H1 (cell line): ENCODE measurements around the gene MGAT5B.

Experiments used
- CHD1 ChIP-seq: IDR thresholded peaks from 2 replicates; pipeline ENCODE4 v1.6.1; 2012; ENCODE audit warnings: low read depth, low read length, improper control_type of control experiment
- CHD2 ChIP-seq: IDR thresholded peaks from 2 replicates; pipeline ENCODE4 v1.6.1; 2012; ENCODE audit warnings: low read length, improper control_type of control experiment
- CTCF ChIP-seq, 3 experiments: IDR thresholded peaks; 1 replicate in 2 of 3; 2 replicates in 1 of 3; pipeline versions ENCODE4 v1.5.1 to v1.6.1; 2011; ENCODE audit warnings: low read length in 3 of 3, mild to moderate bottlenecking in 3 of 3, inconsistent platforms in 2 of 3, low read depth in 1 of 3, moderate library complexity in 1 of 3; ENCODE audit not compliant: insufficient read depth in 1 of 3; ENCODE audit errors: control extremely low read depth in 1 of 3
- EP300 ChIP-seq, 2 experiments: IDR thresholded peaks; 1 replicate in 1 of 2; 2 replicates in 1 of 2; pipeline ENCODE4 v1.6.1; 2011 to 2012; ENCODE audit warnings: low read depth in 2 of 2, low read length in 2 of 2, mild to moderate bottlenecking in 2 of 2, borderline replicate concordance in 1 of 2, inconsistent platforms in 1 of 2, moderate library complexity in 1 of 2
- GABPA ChIP-seq: IDR thresholded peaks from 2 replicates; pipeline ENCODE4 v1.6.1; 2011; ENCODE audit warnings: mild to moderate bottlenecking, low read length, moderate library complexity, borderline replicate concordance; ENCODE audit not compliant: insufficient read depth
- MAX ChIP-seq: IDR thresholded peaks from 2 replicates; pipeline ENCODE4 v1.6.1; 2012; ENCODE audit warnings: inconsistent platforms
- POLR2A ChIP-seq, 2 experiments: IDR thresholded peaks; 1 replicate in 1 of 2; 2 replicates in 1 of 2; pipeline ENCODE4 v1.6.1; 2011; ENCODE audit warnings: low read depth in 2 of 2, low read length in 2 of 2, mild to moderate bottlenecking in 2 of 2; ENCODE audit errors: control extremely low read depth in 1 of 2
- POLR2AphosphoS5 ChIP-seq: IDR thresholded peaks from 2 replicates; pipeline ENCODE4 v1.6.1; 2011; ENCODE audit warnings: low read depth, low read length
- RFX5 ChIP-seq: IDR thresholded peaks from 2 replicates; pipeline ENCODE4 v1.6.1; 2011; ENCODE audit warnings: low read depth, low read length, improper control_type of control experiment, borderline replicate concordance
- SIN3A ChIP-seq, 2 experiments: IDR thresholded peaks in 1 of 2; conservative IDR thresholded peaks in 1 of 2; 2 replicates each; pipeline ENCODE4 v1.6.1; 2011 to 2012; ENCODE audit warnings: low read length in 2 of 2, improper control_type of control experiment in 1 of 2, low read depth in 1 of 2, mild to moderate bottlenecking in 1 of 2
- SP1 ChIP-seq: IDR thresholded peaks from 2 replicates; pipeline ENCODE4 v1.6.1; 2011; ENCODE audit warnings: low read depth, low read length
- TAF7 ChIP-seq: optimal IDR thresholded peaks from 2 replicates; pipeline ENCODE3; 2011; ENCODE audit warnings: low read depth, mild to moderate bottlenecking, inconsistent platforms, low read length, moderate library complexity, borderline replicate concordance
- USF2 ChIP-seq: IDR thresholded peaks from 2 replicates; pipeline ENCODE4 v1.6.1; 2011; ENCODE audit warnings: low read length, improper control_type of control experiment

GRCh38 chr17:76844485-76844829 lies 23.7 kb upstream of the MGAT5B start:
- TF ChIP-seq POLR2AphosphoS5 (no peak), CTCF (IDR thresholded peaks at IDR 0.05; ENCODE audit: control extremely low read depth in 1 of 3, insufficient read depth in 1 of 3, low read depth in 1 of 3, low read length in 3 of 3) (no peak), SIN3A (conservative IDR thresholded peaks at IDR 0.05 in 1 of 2, IDR thresholded peaks at IDR 0.05 in 1 of 2; ENCODE audit: low read depth in 1 of 2, low read length in 2 of 2) (no peak), TAF7 (no peak), CHD2 (no peak), RFX5 (no peak), SP1 (no peak), POLR2A (IDR thresholded peaks at IDR 0.05; ENCODE audit: control extremely low read depth in 1 of 2, low read depth in 2 of 2, low read length in 2 of 2) (no peak), EP300 (IDR thresholded peaks at IDR 0.05; ENCODE audit: borderline replicate concordance in 1 of 2, low read depth in 2 of 2, low read length in 2 of 2) (no peak), GABPA (no peak), MAX (no peak), USF2 (no peak), CHD1 (no peak)
